NCI-H2107 (cell line): ENCODE data around the gene LDB3.

Experiments used
- DNase-seq: peaks from one replicate; lab custom pipeline; 2025; lab: John Stamatoyannopoulos, UW

The LDB3 gene

DNA sequence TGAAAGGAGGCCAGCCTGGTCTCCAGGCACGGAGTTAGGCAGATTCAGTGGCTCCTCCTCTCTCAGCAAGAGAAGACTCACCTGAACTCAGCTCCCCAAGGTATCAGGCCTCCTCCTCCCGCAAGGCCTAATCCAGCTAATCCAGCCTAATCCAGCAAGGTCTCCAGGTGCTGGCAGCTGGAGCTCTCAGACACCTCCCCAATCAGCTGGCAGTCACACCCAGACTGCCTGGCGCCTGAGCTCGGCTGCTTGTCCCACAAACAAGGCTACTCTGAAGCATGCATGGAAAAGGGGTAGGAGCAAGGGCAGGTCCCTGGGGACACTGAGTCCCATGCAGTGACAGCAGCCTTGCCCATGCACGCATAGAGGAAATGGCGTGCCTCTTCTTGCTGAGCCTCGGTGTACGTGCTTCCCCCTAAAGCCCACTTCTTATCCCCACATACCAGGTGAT is 17.3 kb upstream of the LDB3 start:
- DNase-seq = no peak

DNA sequence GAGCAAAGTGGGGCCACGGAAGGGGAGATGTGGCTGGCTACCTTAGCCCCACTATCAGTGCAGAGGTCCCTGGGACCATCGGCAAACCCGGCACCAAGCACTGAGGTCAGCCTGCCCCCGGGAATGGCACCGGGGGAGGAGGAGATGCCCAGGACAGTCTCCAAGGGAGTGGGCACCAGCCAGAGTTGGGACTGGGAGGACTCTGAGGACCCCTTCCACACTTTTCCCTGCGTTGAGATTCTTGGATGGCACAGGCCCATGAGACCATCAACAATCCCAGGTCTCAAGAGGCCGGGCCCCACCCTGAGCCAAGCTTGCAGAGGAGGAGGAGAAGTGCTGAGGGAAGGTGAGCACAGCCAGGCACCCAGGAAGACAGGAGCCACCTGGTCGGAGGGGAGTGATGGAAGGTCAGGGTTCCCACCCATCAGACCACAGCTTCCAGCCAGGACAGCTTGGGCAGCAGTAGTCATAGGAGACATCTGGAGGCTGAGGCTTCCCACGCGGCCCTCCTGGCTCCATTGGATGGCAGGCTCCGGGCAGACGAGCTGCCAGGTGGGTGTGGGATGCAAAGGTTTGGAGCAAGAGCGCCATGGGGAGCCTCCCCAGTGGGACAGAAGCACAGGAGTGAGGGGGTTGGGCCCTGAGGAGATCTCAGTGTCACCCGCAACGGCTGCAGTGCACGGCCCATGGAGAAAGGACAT is 16.5 kb upstream of the LDB3 start:
- DNase-seq = no peak

DNA sequence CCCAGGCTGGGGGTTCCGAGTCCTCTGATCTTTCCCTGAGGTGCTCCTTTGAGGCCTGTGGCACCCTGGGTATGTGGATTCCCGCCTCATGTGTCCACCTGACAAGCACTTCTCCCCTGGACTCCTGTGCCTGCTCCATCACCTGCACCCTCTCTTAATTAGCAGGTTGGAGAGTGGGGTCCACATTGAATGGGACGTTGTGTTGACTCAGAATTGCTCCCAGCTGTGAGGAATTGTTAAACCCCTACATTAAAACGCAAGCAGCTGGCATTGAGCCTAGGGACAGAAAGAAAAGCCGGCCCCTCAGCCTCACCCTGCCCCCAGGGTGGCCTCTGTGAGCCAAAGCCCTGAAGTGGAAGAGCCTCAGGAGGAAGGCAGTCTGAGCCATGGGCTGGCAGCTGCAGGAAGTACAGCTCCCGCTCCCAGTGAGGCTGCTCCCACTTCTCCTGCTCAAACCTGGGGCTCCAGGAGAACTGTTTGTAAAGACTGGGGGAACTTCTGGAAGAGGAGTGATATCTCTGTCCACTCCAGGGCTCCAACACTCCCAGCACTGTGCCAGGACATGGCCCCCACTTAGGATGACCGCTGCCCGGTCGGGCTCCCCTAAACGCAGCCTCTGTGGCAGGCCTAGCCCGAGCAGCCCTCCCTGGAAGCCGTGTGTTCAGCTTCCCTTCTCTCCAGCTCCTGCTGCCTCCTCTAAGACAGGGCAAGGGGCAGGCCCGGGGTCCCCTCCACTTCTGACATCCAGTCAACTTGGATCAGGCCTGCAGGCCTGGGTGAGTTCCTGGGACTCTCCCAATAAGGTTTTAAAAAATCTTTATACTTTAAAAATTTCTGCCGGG is 15.7 kb upstream of the LDB3 start:
- DNase-seq = peak; percentile 61

DNA sequence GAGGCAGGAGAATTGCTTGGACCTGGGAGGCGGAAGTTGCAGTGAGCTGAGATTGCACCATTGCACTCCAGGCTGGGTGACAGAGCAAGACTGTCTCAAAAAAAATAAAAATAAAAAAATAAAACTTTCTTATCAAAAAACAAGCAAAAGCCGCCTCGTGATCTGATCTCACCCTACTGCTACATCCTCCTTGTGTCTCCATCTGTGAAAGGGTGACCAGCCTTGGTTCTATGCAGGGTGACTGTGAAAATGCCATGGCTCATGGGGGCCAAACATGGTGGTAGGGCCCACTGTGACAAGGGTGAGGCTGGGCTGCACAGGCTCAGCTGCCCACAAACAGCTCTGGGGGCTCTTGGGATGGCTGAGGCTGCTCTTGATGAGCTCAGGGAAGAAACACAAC is 14.9 kb upstream of the LDB3 start:
- no peak for DNase-seq

DNA sequence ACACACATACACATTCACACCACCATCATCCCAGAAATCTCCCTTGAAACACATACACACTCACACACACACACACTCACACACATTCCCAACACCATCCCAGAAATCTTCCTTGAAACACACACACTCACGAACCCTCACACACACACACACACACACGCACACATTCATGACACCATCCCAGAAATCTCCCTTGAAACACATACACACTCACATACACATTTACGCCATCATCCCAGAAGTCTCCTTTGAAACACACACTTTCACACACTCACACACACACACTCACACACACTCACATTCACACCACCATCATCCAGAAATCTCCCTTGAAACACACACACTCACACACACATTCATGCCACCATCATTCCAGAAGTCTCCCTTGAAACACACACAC is 14.3 kb upstream of the LDB3 start:
- DNase-seq = no peak

DNA sequence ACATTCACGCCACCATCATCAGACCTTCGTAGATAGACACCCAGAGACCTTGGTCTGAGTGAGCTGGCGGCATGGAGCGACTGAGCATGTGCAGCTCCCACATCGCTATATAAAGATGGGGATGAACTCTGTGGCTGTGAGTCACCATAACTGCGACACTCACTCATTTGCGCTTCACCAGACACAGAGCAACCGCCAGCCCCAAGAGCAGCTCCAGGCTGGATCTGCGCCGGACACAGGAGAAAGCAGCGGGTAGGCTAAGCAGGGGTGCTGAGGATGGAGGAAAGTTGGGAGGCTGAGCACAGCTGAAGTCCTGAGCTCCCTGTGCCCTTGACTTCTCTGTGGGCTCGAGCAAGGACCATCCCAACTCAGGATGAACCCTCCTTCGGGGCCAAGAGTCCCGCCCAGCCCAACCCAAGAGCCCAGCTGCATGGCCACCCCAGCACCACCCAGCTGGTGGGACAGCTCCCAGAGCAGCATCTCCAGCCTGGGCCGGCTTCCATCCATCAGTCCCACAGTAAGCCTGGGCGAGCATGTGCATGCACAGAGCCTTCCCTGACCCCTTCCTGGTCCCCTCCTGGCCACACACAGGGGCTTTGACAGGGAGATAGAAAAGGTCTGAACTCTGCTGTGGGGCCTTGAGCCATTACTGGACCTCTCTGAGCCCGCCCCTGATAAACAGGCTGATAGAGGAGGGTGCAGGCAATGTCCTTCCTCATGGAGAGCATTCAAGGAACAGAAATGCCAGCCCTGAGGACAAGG is 13.7 kb upstream of the LDB3 start, which contains the start of gene OPN4:
OPN4 (plus strand) TSS at position 137 of the 762 bp plus-strand sequence; CDS start at position 374, 237 bp downstream.
- DNase-seq = no peak

DNA sequence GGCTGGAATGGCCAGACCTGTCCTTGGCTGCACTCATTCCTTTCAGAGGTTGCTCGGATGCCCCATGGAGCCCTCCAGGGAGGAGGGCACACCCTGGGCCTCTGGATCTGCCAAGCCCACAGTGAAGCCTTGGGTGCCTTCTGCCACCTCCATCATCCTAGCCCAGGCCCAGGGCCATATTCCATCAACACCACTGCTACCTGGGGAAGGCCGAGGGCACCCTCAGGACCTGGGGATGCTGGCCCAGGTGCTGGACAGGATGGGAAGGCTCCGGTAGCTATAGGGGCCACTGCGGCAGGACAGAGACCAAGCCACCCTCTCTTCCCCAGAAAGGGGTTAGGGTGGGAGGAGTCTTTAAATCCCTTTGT is 13.2 kb upstream of the LDB3 start:
- no peak for DNase-seq

DNA sequence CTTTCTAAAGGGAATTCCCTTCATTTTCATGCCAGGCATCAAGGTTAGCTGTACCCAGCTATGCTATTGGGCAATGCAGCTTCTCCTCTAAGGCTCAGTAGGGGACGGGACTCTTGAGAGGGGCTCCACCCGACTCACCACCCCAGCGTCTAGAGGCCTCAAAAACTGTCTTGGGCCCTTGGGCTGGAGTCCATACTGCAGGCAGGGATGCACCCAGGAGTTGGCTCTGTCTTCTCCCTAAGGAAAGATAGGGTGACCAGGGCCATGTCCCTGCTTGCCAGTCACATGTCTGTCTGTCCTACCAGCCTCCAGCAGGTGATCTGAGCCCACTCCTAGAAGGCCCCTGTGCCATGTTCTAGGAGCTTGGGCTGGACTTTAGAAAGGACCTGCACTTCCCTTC is 12.7 kb upstream of the LDB3 start:
- no peak for DNase-seq

DNA sequence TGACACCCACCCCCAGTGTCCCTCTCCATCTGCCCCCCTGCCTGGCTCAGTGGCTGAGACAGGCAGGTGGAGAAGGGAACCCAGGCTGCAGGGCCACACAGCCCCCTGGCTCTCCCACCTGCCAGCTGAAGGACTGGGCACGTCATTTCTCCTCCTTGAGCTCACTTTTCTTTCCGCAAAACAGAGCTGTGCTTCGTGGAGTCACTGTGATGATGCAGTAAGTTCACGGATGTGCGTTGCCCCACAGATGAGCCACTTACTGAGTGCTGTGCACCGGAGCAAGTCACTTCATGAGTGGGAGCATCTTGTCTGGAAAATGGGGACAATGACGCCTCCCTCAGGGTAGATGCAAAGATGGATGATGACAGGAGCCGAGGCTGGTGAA is 11.3 kb upstream of the LDB3 start:
- no peak for DNase-seq

DNA sequence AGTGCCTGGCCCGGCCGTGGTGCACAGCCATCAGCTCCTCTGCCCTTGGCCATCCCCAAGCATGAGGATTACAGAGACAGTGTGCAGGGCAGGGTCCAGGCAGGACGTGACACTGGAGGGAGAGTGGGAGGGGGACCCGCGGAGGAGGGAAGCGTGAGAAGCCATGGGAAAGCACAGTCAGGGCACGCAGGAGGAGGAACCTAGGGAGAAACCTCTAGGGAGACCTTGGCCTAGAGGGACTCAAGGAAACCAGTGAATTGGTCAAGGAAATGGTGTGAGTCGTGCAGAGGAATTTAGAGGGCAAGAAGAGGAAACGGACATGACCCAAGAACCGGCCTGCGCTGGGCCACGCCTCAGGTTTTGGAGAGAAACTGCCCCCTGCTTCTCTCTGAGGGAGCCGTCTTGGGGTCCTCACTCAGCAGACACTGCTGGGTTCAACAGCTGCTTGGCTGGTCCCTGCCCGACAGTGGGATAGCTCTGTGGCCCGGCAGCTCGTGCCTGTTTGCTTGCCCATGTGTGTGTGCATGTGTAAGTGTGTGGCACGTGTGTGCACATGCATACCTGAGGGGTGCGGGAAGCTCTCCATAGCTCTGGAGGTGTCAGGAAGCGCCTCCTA is 10.8 kb upstream of the LDB3 start:
- DNase-seq = no peak

DNA sequence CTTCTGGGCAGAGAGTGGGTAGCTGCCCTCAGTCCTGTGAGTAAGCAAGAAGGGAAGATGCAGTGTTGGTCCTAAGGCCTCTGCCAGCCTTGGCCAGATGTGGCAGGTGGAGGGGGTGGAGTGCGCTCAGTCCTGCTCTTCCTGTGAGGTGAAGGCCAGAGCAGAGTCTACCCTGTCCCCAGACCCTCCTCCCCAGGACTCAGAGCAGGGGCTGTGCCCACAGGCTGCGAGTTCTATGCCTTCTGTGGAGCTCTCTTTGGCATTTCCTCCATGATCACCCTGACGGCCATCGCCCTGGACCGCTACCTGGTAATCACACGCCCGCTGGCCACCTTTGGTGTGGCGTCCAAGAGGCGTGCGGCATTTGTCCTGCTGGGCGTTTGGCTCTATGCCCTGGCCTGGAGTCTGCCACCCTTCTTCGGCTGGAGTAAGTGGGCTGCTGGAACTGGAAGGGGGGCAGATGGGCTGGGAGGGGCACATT is 10.0 kb upstream of the LDB3 start:
- DNase-seq = no peak

DNA sequence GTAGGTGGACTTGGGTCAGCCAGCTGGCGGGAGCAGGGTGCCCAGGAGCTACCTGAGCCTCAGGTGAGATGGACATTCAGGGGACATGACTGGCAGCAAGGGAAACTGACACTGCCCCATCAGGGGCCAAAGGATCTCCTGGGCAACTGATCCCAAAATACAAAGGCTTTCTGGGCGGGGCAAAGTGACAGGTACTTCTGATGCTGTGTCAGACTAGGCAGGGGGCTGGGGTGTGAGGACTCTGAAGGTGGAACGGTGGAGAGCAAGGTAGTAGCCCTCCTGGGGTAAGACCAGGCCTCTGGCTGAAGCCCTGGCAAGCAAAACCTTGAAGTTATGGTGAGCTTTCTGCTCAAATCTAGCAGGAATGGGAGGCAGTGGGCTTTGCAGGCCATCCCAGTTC is 9.6 kb upstream of the LDB3 start:
- DNase-seq = no peak

DNA sequence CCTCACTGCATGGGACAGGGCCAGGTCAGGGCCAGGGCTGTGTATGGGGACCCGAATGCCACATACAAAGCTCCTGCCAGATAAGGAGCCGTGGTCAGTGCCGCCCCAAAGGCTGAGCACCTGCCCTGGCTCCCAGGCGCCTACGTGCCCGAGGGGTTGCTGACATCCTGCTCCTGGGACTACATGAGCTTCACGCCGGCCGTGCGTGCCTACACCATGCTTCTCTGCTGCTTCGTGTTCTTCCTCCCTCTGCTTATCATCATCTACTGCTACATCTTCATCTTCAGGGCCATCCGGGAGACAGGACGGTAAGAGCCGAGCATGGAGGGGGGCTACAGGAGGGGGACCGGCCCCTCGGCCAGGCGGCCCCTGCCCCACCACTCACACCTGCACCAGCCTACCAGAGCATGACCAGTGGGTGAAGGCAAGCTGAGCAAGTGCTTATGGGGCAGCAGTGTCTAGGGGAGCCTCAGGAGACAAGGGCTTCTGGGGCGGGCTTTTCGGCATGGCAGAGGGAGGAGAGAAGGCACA is 9.1 kb upstream of the LDB3 start:
- DNase-seq = no peak

DNA sequence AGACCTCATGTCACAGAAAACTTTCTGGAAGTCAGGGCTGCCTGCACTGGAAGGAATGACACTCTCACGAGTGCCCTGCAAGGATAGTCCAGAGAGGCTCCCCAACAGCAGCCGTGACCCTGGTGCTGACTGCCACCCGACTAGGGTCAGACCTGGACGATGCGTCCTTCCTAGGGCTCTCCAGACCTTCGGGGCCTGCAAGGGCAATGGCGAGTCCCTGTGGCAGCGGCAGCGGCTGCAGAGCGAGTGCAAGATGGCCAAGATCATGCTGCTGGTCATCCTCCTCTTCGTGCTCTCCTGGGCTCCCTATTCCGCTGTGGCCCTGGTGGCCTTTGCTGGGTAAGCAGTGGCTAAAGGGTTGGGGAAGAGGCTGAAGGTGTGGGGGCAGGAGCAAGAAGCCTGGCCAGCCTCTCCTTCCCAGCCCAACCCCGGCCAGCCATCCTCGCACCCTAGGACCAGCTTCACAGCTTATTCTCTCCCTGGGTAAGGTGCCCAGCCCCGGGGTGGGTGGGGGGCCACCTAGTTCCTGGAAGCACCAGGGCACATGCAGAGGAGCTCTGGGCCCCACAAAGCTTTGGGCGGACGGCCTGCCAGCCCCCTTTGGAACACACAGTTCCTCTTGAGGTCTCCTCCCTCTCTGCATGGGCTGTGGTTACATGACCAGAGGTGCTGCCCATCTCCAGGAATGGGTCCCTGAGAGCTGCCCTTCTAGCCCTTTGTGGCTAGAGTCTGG is 8.4 kb upstream of the LDB3 start:
- DNase-seq = no peak

DNA sequence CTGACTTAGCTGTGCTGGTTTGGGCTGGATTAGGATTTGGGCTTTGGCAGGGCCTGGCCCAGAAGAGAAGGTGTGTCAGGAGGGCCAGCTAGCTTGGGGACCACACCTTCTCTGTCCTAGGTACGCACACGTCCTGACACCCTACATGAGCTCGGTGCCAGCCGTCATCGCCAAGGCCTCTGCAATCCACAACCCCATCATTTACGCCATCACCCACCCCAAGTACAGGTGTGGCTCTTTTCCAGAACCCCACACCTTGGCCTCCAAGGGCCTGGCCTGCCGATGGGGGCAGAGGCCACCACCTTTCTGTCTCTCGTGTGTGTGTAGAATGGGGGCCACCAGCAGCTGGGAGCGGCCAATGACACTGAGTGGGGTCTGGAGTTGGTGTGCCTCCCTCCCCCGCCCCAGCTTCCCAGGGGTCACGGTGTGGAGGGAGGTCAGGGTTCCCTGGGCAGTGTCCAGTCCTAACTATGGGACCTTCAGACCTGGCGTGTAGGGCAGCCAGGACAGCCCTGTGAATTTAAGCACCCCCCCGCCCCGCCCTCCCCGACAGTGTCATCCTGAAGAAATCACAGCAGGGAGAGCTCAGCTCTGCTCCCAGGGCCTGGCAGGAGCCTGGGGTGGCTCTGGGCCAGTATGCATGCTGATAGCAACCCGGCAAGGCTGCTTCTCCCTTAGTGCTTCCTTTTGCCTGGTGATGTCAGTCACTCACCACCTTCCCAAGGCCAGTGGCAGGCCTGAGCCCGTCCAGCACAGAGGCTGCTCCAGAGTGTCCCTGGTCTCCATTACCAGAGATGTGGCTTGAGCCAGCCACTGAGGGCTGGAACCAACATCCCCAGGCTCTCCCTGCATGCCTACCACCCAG is 6.9 kb upstream of the LDB3 start:
- no peak for DNase-seq

DNA sequence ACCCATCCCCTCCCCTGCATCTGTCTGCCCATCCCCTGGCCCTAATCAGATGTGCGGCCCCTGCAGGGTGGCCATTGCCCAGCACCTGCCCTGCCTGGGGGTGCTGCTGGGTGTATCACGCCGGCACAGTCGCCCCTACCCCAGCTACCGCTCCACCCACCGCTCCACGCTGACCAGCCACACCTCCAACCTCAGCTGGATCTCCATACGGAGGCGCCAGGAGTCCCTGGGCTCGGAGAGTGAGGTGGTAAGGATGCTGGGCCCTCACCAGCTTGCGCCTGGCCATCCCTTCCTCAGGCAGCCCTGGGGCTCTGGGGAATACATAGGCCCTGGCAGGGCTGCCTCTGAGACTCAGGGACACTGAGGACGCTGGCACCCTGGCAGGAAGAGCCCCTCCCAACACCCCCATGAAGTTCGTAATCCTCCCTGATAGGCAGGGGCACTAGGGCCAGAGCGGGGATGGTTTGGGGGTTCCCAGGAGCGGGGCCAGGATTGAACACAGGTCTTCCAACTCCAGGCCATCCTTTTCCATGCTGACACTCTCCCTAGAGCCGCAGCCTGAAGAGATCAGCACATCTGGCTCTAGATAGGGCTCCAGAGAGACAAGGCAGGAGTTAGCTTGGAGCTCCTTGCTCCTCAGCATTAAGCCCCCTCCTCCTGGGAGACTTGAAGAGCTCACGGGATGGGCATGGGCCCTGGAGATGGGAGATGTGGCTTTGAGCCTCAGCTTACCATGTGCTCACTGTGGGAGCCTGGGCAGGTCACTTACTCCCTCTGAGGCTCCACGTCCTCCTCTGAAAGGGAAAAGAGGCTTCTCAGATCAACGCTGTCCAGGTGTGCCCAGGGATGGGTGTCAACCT is 5.9 kb upstream of the LDB3 start:
- no peak for DNase-seq

DNA sequence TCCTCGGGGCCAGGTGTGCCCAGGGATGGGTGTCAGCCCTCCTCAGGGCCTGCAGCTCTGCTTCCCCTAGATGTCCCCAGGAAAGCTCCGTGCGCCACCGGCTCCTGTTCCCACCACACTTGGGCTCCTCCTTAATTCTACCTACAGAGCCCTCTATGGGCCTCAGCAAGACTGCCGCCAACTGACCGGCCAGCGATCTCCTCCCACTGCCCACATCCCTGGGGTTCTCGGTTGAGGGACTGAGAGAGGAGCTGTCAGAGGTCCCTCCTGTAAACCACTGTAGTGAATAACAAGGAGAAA is 5.3 kb upstream of the LDB3 start:
- no peak for DNase-seq

DNA sequence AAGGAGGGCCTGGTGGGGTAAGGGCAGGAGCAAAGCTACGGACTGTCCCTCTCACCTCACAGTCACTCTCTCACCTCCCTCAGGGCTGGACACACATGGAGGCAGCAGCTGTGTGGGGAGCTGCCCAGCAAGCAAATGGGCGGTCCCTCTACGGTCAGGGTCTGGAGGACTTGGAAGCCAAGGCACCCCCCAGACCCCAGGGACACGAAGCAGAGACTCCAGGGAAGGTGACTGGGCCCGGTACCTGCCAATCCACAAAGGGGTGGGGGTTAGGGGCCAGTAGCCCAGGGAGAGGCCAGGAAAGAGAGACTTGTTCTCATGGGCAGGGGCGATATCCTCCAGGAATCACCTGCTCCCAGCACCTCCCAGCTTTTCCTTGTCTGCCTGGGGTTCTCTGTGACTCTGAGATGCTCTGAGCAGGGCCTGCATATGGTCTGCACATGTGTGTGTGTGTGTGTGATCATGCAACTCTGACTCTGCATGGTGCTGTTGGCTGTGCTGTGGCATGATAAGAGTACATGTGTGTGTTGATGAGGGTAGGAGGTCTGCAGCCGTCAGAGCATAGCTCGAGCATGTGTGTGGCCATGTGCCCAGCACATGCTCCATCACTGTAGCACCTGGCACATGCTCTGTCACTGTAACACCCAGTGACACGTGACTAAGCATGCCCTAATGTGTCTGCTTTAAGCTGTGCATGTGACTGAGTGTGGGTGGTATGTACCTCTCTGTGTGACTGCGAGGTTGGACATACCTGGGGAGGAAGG is 4.6 kb upstream of the LDB3 start:
- no peak for DNase-seq
